Tibial nerve (tissue), 4 donors: Measurements from ENCODE around the gene ZNF804B.

Experiments used
- CTCF ChIP-seq, 5 experiments: fragments of 200-600 bp in 3 of 5; fragments of 450-650 bp in 2 of 5; sonication (generic) in 3 of 5; IDR thresholded peaks; one replicate each; pipeline ENCODE4 v1.5.1; 2016 to 2019; ENCODE audit warnings: antibody characterized with exemption in 5 of 5, mild to moderate bottlenecking in 3 of 5, moderate library complexity in 2 of 5
- EP300 ChIP-seq, 2 donors: sonication (generic); formaldehyde crosslinking; IDR thresholded peaks; one replicate each; pipeline ENCODE4 v1.6.1; 2017; ENCODE audit warnings: antibody characterized with exemption in 2 of 2, mild to moderate bottlenecking in 1 of 2

DNA sequence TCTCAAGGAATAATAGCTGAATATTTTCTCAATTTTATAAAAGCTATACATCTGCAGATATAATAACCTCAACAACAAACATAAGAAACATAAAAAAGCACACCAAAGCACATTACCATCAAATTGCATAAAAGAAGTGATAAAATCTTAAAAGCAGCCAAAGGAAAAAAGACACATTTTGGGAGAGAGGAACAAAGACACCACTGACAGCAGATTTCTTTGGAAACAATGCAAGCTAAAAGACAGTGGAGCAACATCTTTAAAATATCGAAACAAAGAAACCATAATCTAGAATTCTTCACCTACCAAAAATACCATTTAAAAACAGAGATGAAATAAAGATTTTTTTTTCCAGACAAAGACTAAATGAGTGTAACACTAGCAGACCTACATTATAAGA, 91.7 kb downstream of the ZNF804B start:
- TF ChIP-seq CTCF (IDR thresholded peaks at IDR 0.05) = no peak
- no peak for TF ChIP-seq EP300 (IDR thresholded peaks at IDR 0.05)
